ENCODE results near the gene PUM2. TPM values are rescaled to one million over a fixed set of nuclear protein-coding genes. Genes with fewer than 3 reads are reported as not detected.

PUM2 gene, protein sequence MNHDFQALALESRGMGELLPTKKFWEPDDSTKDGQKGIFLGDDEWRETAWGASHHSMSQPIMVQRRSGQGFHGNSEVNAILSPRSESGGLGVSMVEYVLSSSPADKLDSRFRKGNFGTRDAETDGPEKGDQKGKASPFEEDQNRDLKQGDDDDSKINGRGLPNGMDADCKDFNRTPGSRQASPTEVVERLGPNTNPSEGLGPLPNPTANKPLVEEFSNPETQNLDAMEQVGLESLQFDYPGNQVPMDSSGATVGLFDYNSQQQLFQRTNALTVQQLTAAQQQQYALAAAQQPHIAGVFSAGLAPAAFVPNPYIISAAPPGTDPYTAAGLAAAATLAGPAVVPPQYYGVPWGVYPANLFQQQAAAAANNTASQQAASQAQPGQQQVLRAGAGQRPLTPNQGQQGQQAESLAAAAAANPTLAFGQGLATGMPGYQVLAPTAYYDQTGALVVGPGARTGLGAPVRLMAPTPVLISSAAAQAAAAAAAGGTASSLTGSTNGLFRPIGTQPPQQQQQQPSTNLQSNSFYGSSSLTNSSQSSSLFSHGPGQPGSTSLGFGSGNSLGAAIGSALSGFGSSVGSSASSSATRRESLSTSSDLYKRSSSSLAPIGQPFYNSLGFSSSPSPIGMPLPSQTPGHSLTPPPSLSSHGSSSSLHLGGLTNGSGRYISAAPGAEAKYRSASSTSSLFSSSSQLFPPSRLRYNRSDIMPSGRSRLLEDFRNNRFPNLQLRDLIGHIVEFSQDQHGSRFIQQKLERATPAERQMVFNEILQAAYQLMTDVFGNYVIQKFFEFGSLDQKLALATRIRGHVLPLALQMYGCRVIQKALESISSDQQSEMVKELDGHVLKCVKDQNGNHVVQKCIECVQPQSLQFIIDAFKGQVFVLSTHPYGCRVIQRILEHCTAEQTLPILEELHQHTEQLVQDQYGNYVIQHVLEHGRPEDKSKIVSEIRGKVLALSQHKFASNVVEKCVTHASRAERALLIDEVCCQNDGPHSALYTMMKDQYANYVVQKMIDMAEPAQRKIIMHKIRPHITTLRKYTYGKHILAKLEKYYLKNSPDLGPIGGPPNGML
- 10 to 100 TPM; 61.2 to 88.3 (median 74.8) TPM for total RNA-seq

DNA sequence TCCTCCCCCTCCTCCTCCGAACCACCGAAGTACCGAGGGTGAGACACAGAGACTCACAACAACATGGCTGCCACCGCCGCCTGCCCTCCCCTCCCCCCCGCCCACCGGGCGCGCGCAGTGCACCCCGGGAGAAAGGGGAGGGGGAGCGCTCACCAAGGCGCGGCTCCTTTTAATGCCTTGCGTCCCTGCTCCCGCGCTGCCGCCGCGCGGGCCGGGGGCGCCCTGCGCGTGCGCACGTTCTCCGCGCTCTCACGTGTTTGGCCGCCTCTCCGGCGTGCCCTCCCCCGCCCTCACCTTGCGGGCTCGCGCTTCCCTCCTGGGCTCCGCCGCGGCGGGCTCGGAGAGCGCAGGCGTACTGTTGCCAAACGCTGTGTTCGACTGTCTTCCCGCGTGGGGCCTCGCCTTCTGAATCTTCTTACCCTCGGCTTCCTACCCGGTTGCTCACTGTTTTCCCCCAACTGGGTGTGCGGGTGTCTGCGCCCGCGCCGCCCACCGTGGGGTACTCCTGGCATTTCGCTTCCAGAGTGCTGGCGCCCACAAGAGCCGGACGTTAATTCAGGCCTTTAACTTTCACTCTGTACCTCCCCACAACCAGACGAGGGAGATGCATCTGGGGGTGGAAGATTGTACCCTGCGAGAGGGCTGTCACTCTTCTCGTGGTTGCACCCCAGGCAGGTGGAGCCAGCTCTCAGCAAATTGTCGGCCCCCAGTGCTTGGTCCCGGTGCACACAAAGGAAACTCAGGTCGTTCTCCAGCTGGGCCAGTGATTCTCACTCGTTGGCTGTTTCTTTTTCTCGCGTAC is at the start of gene PUM2:
Gene PUM2, minus strand, starts transcription at position 92 of the 802 bp plus-strand sequence. CDS start 23,484 bp downstream, outside the sequence.
- peak; percentile 80 for TF ChIP-seq POLR2A (IDR thresholded peaks at IDR 0.05)
- TF ChIP-seq, protein P1, sequence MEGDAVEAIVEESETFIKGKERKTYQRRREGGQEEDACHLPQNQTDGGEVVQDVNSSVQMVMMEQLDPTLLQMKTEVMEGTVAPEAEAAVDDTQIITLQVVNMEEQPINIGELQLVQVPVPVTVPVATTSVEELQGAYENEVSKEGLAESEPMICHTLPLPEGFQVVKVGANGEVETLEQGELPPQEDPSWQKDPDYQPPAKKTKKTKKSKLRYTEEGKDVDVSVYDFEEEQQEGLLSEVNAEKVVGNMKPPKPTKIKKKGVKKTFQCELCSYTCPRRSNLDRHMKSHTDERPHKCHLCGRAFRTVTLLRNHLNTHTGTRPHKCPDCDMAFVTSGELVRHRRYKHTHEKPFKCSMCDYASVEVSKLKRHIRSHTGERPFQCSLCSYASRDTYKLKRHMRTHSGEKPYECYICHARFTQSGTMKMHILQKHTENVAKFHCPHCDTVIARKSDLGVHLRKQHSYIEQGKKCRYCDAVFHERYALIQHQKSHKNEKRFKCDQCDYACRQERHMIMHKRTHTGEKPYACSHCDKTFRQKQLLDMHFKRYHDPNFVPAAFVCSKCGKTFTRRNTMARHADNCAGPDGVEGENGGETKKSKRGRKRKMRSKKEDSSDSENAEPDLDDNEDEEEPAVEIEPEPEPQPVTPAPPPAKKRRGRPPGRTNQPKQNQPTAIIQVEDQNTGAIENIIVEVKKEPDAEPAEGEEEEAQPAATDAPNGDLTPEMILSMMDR (IDR thresholded peaks at IDR 0.05), result peak in 3 of 6 experiments; percentile 1 to 30 (median 26)
- peaks cover 0 to 41% (median 16%) of the 10 kb centered on the region in 4 donors for H3K4me1 ChIP-seq

DNA sequence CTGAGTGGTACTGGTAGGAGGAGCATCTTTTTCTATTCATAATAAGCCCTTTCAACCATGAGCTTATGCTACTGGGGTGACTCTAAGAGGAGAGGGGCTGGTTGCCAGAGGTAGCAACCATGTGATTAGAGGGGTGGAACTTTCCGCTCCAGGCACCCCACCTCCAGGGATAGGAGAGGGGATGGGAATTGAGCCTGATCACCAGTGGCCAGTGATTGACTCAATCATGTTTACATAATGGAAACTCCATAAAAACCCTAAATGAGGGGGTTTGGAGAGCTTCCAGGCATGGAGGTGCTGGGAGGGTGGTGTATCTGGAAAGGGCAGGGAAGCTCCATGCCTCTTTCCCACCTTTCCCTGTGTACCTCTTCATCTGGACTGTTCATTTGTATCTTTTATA is 49.7 kb upstream of the PUM2 start:
- Histone ChIP-seq H3K4me1 (no peaks in the 10 kb centered on the region), H3K36me3 (no peaks in the 10 kb centered on the region), H3K9me3 (no peaks in the 10 kb centered on the region), H3K4me3 (no peak overlapping the region), H3K27ac (no peak overlapping the region), H3K27me3 (no peaks in the 10 kb centered on the region)
- no peak for DNase-seq
- TF ChIP-seq, protein P1 (IDR thresholded peaks at IDR 0.05), result no peak
- TF ChIP-seq POLR2A (IDR thresholded peaks at IDR 0.05), result no peak

More for the DNA sequence above, at the start of gene PUM2:
- DNase-seq, result peak; percentile 87 to 97 (median 96)
- H3K27ac ChIP-seq, result peak within 1 kb of the TSS; percentile 93 to 98 (median 96)
- H3K27me3 ChIP-seq, result no peaks in the 10 kb centered on the region
- H3K36me3 ChIP-seq, result no peaks in the 10 kb centered on the region
- no peaks in the 10 kb centered on the region for H3K9me3 ChIP-seq
- peak within 1 kb of the TSS; percentile 75 to 97 (median 87) for H3K4me3 ChIP-seq

DNA sequence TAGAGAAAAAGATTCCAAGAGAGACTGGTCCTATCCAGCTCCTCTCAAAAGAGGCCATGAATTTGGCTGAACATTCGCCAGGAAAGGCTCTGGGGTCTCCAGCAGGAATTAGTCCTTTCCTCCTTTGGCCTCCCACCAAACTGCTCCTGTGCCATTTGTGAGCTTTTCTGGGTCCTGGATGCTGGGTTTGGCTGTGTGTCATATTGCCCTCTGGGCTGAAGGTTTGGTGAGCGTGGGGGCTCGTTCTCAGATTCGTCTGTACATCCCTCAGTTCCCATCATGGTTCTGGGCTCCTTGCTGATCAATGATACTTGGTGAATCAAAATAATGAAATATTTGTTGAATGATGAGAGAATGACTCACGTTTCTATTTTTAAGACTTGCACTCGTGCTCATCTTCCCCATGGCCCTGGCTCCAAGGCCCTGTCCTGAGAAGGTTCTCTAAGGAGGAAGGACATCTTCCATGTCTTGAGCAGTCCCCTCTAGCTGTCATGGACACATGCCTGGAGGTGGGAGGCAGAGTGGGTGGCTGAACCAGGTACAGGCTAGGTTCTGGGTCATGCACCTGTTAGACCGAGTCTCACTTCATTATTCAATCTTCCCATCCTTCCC is 48.4 kb upstream of the PUM2 start:
- TF ChIP-seq POLR2A (IDR thresholded peaks at IDR 0.05), result no peak
- TF ChIP-seq, protein P1 (IDR thresholded peaks at IDR 0.05), result no peak
- Histone ChIP-seq H3K27ac (no peak overlapping the region), H3K36me3 (no peaks in the 10 kb centered on the region), H3K4me1 (no peaks in the 10 kb centered on the region), H3K9me3 (no peaks in the 10 kb centered on the region), H3K27me3 (no peaks in the 10 kb centered on the region), H3K4me3 (no peak overlapping the region)
- no peak for DNase-seq

DNA sequence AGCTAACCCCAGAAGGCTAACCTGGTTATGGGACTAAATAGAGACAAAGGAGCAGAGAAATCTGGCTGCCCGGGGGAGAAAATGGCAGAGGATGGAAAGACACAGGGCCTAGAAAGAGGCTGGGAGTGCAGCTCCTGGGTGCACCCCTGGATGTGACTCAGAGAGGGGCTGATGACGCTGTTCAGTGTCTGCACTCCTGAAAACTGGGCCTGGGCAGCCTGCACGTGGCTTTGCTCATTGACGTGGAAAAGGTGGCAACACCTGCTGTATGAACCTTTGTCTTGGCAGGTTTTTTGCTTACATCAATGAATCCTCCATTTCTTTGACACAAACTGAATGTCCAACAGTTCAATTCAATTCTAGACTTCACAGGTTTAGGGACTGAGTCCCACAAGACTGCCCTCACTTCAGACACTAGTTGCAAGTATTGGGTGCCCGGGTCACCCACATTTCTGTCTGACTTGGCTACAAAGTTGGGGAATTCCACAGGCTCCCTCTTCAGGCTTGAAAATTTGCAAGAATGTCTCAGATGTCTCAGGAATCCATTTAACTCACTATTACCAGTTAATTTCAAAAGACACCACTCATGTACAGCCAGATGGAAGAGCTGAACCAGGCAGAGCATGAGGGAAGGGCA is 47.3 kb upstream of the PUM2 start:
- Histone ChIP-seq H3K9me3 (no peaks in the 10 kb centered on the region), H3K27me3 (no peaks in the 10 kb centered on the region), H3K4me3 (no peak overlapping the region), H3K36me3 (no peaks in the 10 kb centered on the region), H3K27ac (no peak overlapping the region), H3K4me1 (no peaks in the 10 kb centered on the region)
- no peak for TF ChIP-seq POLR2A (IDR thresholded peaks at IDR 0.05)
- TF ChIP-seq, protein P1 (IDR thresholded peaks at IDR 0.05), result no peak
- DNase-seq, result no peak
